Loucy (cell line): ENCODE measurements around the gene SCARB1.

Experiments used
- H2AFZ ChIP-seq: fragments of 200-600 bp; sonication (generic); 2 replicates; pipeline ENCODE4 v1.6.0; 2016; ENCODE audit warnings: antibody characterized with exemption, mild to moderate bottlenecking, low read length, moderate library complexity
- H3F3A ChIP-seq: fragments of 200-600 bp; 2 replicates; pipeline ENCODE4 v1.6.0; 2016; ENCODE audit warnings: antibody characterized with exemption, low read depth, mild to moderate bottlenecking
- H3K27me3 ChIP-seq: fragments of 200-600 bp; sonication (generic); 2 replicates; pipeline ENCODE4 v1.6.1; 2014; ENCODE audit warnings: low read length, mild to moderate bottlenecking; ENCODE audit not compliant: insufficient read depth, poor library complexity, severe bottlenecking
- H3K36me3 ChIP-seq: fragments of 200-600 bp; sonication (generic); 2 replicates; pipeline ENCODE4 v1.6.1; 2016; ENCODE audit warnings: low read length; ENCODE audit not compliant: insufficient read depth
- H3K4me1 ChIP-seq: fragments of 200-600 bp; sonication (generic); 2 replicates; pipeline ENCODE4 v1.5.1; 2014; ENCODE audit warnings: low read length, mild to moderate bottlenecking; ENCODE audit not compliant: insufficient read depth, poor library complexity, severe bottlenecking
- H3K4me2 ChIP-seq: fragments of 200-600 bp; sonication (generic); 2 replicates; pipeline ENCODE4 v1.6.0; 2014; ENCODE audit warnings: antibody characterized with exemption, low read length, low read depth, mild to moderate bottlenecking; ENCODE audit not compliant: poor library complexity, severe bottlenecking
- H3K4me3 ChIP-seq: fragments of 200-600 bp; sonication (generic); 2 replicates; pipeline ENCODE4 v1.5.1; 2014; ENCODE audit warnings: low read length, mild to moderate bottlenecking, mixed read lengths; ENCODE audit not compliant: poor library complexity, severe bottlenecking
- H3K79me2 ChIP-seq: fragments of 200-600 bp; sonication (generic); 2 replicates; pipeline ENCODE4 v1.6.1; 2014; ENCODE audit warnings: low read length; ENCODE audit not compliant: insufficient read depth
- H3K9ac ChIP-seq: fragments of 200-600 bp; sonication (generic); 2 replicates; pipeline ENCODE4 v1.6.0; 2014; ENCODE audit warnings: mild to moderate bottlenecking, low read depth, low read length, moderate library complexity; ENCODE audit not compliant: poor library complexity, severe bottlenecking
- H3K9me2 ChIP-seq: fragments of 200-600 bp; sonication (generic); replicated peaks from 2 replicates; pipeline ENCODE4 v1.6.1; 2016; ENCODE audit warnings: low read depth, low read length, mixed read lengths
- H3K9me3 ChIP-seq: fragments of 200-600 bp; sonication (generic); 2 replicates; pipeline ENCODE4 v1.6.1; 2014; ENCODE audit warnings: mild to moderate bottlenecking, antibody characterized with exemption, low read length, low read depth; ENCODE audit not compliant: insufficient read depth
- H4K20me1 ChIP-seq: fragments of 200-600 bp; sonication (generic); 2 replicates; pipeline ENCODE4 v1.6.0; 2014; ENCODE audit warnings: antibody characterized with exemption, low read length, mild to moderate bottlenecking; ENCODE audit not compliant: insufficient read depth, poor library complexity, severe bottlenecking
- EZH2phosphoT487 ChIP-seq: fragments of 200-600 bp; IDR thresholded peaks from 2 replicates; pipeline ENCODE4 v1.6.1; 2018; ENCODE audit warnings: antibody characterized with exemption, mild to moderate bottlenecking, moderate library complexity, borderline replicate concordance
- TF ChIP-seq, protein P1 (sequence below): fragments of 200-600 bp; sonication (generic); conservative IDR thresholded peaks from 2 replicates; pipeline ENCODE4 v1.5.1; 2014; ENCODE audit warnings: mild to moderate bottlenecking, antibody characterized with exemption, low read length

SCARB1 gene

DNA sequence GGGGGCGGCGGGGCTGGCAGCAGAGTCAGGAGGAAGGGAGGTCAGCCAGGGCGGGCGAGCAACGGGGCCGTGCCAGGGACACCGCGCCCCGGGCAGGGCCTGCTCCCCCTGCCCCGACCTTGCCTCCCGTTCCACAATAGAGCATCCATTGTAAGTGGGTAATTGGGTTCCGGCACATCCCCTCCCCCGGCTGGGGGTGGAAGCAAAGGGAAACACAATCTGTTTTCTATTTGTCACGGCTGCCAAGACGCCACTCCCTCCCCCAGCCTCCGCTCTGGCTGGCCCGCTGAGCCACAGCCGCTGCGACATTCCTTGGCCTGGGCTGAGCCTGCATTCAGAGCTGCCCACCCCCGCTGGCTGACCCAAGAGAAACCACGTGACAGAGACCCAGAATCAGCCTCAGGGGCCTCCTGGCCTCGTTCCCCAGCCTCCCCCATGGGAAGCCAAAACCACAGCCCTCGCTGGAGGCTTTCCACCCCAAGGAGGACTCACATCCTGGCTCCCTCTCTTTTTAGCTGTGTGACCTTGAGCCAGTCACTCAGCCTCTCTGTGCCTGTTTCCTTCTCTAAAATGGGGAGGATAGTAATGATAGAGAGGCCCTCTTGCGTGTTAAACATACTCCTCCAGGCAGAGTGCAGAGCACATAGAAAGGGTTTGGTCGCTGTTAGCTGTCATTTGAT lies 117.6 kb downstream of the SCARB1 start:
- Histone ChIP-seq H3F3A (no peaks in the 10 kb centered on the region), H2AFZ (no peak overlapping the region)

DNA sequence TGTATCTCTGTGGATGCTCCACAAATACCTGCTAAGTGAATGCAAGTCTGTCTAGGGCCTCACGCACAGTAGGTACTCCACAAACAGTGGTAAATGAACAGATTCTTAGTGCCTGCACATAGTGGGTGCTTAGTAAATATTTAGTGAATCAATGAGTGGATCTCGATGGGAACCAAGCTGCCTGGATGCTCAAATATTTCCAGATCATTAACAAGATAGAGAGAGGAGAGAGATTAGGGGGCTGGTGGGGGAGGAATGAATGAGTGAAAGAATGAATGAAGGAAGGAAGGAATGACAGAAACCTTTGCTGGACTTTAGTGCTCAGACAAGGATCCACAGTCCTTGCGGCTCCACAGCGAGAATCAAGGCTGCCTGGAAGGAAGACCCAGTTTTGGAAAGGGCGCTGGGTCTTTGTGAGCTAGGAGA lies 118.2 kb downstream of the SCARB1 start:
- no peak overlapping the region for H3K4me2 ChIP-seq
- no peak for TF ChIP-seq EZH2phosphoT487
- TF ChIP-seq, protein P1, sequence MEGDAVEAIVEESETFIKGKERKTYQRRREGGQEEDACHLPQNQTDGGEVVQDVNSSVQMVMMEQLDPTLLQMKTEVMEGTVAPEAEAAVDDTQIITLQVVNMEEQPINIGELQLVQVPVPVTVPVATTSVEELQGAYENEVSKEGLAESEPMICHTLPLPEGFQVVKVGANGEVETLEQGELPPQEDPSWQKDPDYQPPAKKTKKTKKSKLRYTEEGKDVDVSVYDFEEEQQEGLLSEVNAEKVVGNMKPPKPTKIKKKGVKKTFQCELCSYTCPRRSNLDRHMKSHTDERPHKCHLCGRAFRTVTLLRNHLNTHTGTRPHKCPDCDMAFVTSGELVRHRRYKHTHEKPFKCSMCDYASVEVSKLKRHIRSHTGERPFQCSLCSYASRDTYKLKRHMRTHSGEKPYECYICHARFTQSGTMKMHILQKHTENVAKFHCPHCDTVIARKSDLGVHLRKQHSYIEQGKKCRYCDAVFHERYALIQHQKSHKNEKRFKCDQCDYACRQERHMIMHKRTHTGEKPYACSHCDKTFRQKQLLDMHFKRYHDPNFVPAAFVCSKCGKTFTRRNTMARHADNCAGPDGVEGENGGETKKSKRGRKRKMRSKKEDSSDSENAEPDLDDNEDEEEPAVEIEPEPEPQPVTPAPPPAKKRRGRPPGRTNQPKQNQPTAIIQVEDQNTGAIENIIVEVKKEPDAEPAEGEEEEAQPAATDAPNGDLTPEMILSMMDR = no peak
- no peaks in the 10 kb centered on the region for H3K79me2 ChIP-seq
- no peaks in the 10 kb centered on the region for H3K4me1 ChIP-seq
- no peak overlapping the region for H3K4me3 ChIP-seq
- no peaks in the 10 kb centered on the region for H3K9me2 ChIP-seq
- H3K9me3 ChIP-seq = no peaks in the 10 kb centered on the region
- no peaks in the 10 kb centered on the region for H4K20me1 ChIP-seq
- no peaks in the 10 kb centered on the region for H3K36me3 ChIP-seq
- no peak overlapping the region for H3K9ac ChIP-seq
- no peaks in the 10 kb centered on the region for H3F3A ChIP-seq
- H3K27me3 ChIP-seq = no peaks in the 10 kb centered on the region
- H2AFZ ChIP-seq = no peak overlapping the region

More for the DNA sequence above, 117.6 kb downstream of the SCARB1 start:
- Histone ChIP-seq H4K20me1 (no peaks in the 10 kb centered on the region), H3K4me1 (no peaks in the 10 kb centered on the region), H3K27me3 (no peaks in the 10 kb centered on the region), H3K9ac (no peak overlapping the region), H3K4me3 (no peak overlapping the region), H3K9me2 (no peaks in the 10 kb centered on the region), H3K79me2 (no peaks in the 10 kb centered on the region), H3K4me2 (no peak overlapping the region), H3K9me3 (no peaks in the 10 kb centered on the region), H3K36me3 (no peaks in the 10 kb centered on the region)
- TF ChIP-seq, protein P1 = no peak
- no peak for TF ChIP-seq EZH2phosphoT487

DNA sequence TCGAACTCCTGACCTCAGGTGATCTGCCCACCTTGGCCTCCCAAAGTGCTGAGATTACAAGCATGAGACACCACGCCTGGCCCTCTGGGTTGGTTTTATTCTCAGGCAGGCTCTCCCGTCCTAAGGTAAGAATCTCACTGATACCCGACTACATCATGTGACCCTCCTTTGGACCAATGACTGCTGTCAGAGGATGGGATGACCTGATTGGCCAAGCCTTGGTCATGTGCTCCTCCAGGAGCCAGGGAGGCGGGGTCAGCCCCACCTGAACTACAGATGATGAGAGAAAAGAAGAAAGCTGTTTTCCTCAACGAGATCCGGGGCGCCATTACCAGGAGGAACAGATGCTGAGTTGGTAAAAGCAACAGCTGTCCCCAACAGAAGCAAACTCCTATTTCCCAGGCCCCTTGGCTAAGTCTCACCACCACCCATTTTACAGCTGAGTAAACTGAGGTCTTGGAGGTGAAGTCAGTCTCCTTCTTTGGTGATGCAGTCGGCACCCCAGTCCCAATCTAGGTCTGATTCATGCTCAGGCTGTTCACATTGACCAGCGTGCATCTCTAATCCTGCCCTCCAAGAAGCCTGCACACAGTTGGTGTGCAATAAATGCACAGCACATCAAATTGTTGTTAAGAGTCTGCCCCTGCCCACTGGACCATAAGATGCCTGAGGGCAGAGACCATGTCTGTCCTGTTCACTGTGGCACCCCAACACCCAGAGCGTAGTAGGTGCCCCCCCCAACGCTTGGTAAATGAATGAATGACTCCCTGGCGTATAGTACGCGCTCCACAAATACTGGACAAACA lies 118.8 kb downstream of the SCARB1 start:
- TF ChIP-seq, protein P1 = no peak
- TF ChIP-seq EZH2phosphoT487 = no peak
- Histone ChIP-seq H3K4me1 (no peaks in the 10 kb centered on the region), H3K9ac (no peak overlapping the region), H3K4me3 (no peak overlapping the region), H2AFZ (no peak overlapping the region), H3K4me2 (no peak overlapping the region), H4K20me1 (no peaks in the 10 kb centered on the region), H3K36me3 (no peaks in the 10 kb centered on the region), H3F3A (no peaks in the 10 kb centered on the region), H3K27me3 (no peaks in the 10 kb centered on the region), H3K9me3 (no peaks in the 10 kb centered on the region), H3K9me2 (no peaks in the 10 kb centered on the region), H3K79me2 (no peaks in the 10 kb centered on the region)
